Right cardiac atrium (tissue), 5 donors: ENCODE data around the gene TMEM163. TPM values are rescaled to one million over a fixed set of nuclear protein-coding genes. Genes with fewer than 3 reads are reported as not detected.

Experiments used
- ATAC-seq, 2 donors: fragments of 200-7000 bp; cut with Tn5 transposase; one replicate each; pipeline versions ENCODE4 v1.8.0 to v1.9.1; 2020; ENCODE audit warnings: moderate library complexity in 2 of 2, mild to moderate bottlenecking in 1 of 2
- DNase-seq, 3 donors: peaks; one replicate each; pipeline ENCODE4 v3.0.0-alpha.2; 2020
- H3K27ac ChIP-seq: one replicate; pipeline ENCODE4 v1.5.1; 2013; ENCODE audit warnings: mild to moderate bottlenecking, low read length, control low read depth, moderate library complexity
- H3K27me3 ChIP-seq: one replicate; pipeline ENCODE4 v1.6.1; 2013; ENCODE audit not compliant: control insufficient read depth, insufficient read depth
- H3K4me1 ChIP-seq: one replicate; pipeline ENCODE4 v1.6.1; 2013; ENCODE audit warnings: low read length; ENCODE audit not compliant: control insufficient read depth, insufficient read depth
- H3K4me3 ChIP-seq: one replicate; pipeline ENCODE4 v1.5.1; 2013; ENCODE audit warnings: low read length, control low read depth
- H3K9me3 ChIP-seq: one replicate; pipeline ENCODE4 v1.6.1; 2013; ENCODE audit warnings: low read length; ENCODE audit not compliant: control insufficient read depth
- WGBS: extraction: QIAGEN DNeasy Blood & Tissue Kit; methylation state at CpG from one replicate; pipeline ENCODE4 v1.1.7; 2013; 5-methylcytosine and 5-hydroxymethylcytosine counted together
- intact Hi-C, 4 donors: fragments of 100-400 bp; cut with DNase I; formaldehyde crosslinking; loops; one replicate each; pipeline versions ENCODE4 v1.11.0 to v1.14.0; 2022 to 2023
- polyA plus RNA-seq: library from polyadenylated mRNA; stranded (reverse); fragments of 200-250 nt; gene quantifications from one replicate; pipeline ENCODE4 v1.2.3, GENCODE V29; 2013
- total RNA-seq, 4 donors: library from RNA; stranded (reverse); fragmentation: NEBNext Ultra II Directional; extraction: Animal tissue kit (Norgen Biotek cat#: 25700); gene quantifications; one replicate each; pipeline ENCODE4 v1.2.1, GENCODE V29; 2021
- donor health status: healthy with polysubstance abuse.
- donor health status: DM: no; HTN: yes; CAD: no.
- donor health status: DM: no; HTN: no; CAD: no.
- donor health status: DM: no; HTN: yes; CAD: no; lungs with severe emphysema.
- donor health status: DM: yes; HTN: yes; CAD: no.

Gene TMEM163
- total and polyA plus RNA-seq, 5 donors: 3.3 to 7.1 (median 4.9) TPM

DNA sequence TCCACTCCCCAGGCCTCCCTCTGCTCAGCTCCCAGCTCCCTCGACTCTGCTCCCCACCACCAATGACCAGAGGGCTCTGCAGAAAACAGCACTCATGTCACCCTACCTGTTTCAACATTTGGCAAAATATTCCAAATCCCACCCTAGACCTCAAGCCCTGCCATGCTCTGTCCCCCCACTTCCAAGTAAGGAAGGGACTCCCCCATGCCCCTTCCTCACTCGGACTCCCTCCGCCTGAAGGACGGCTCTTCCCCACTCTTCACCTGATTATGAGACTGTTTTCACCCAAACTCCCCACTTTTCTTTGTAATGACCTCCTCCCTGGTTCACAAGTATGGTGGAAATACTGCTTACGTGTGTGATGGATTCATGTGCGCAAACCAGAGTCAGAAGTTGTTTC is 256.5 kb downstream of the TMEM163 start:
- no peak for DNase-seq
- 93% methylated on average over 6 of the region's 6 CpGs for WGBS
- H3K4me1 ChIP-seq: no peaks in the 10 kb centered on the region
- intact Hi-C loops: loop anchor here (5.0 to 10.0 kb wide), 5 partner anchors 313 to 440 kb away; no protein-coding TSS in a partner anchor
- no peak overlapping the region for H3K4me3 ChIP-seq
- H3K27me3 ChIP-seq: no peaks in the 10 kb centered on the region
- H3K9me3 ChIP-seq: no peaks in the 10 kb centered on the region
- ATAC-seq: no peak
- H3K27ac ChIP-seq: no peak overlapping the region

- intact Hi-C loops: loop anchor here (5.0 to 10.0 kb wide), 5 partner anchors 313 to 441 kb away; no protein-coding TSS in a partner anchor
- Histone ChIP-seq H3K4me1 (no peaks in the 10 kb centered on the region), H3K27me3 (no peaks in the 10 kb centered on the region), H3K9me3 (no peaks in the 10 kb centered on the region), H3K4me3 (no peak overlapping the region), H3K27ac (no peak overlapping the region)
- DNase-seq (no peak), ATAC-seq (no peak)
- WGBS: 62% methylated on average over 6 of the region's 6 CpGs
Observed at GRCh38 chr2:134461511-134461910, 257.3 kb downstream of the TMEM163 start.

GRCh38 chr2:134460583-134460998 is 258.2 kb downstream of the TMEM163 start:
- Histone ChIP-seq H3K9me3 (no peaks in the 10 kb centered on the region), H3K4me1 (no peaks in the 10 kb centered on the region), H3K4me3 (no peak overlapping the region), H3K27ac (no peak overlapping the region), H3K27me3 (no peaks in the 10 kb centered on the region)
- ATAC-seq (peak; percentile 65 to 69), DNase-seq (peak; percentile 49 to 81 (median 73))
- WGBS: 51% methylated on average over 8 of the region's 8 CpGs
- intact Hi-C loops: loop anchor here (5.0 to 10.0 kb wide), 5 partner anchors 314 to 442 kb away; no protein-coding TSS in a partner anchor

DNA sequence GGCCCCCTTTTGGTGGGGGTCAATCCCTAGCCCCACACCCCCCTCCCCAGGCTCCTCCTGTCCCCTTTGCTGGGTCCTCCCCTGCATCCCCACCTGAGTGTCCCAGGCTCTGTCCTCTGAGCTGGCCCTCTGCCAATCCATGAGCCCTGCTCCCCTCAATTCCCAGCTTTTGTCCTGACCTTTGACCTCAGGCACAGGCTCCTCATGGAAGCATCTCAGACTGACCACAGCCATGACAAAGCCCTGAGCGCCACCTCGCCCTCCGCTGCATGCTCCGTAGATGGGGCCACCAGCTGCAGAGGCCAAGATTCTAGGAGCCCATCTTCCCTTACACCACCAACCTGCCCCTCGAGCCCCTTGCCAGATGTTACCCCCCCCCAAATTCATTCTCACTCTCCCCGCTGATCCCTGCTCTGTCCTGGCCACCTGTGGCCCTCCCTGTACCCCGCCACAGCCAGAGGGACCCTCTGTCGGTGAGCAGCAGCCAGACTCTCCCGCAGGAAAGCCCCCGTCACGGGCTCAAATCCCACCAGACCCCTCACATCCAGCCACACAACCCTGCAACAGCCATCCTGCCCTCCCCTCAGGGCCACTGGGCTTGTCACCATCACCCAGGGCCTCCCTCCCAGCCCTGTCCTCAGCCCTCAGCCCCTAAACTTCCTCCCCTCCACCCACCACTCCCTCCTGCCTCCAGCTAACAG is 258.9 kb downstream of the TMEM163 start:
- H3K4me3 ChIP-seq: no peak overlapping the region
- WGBS: 94% methylated on average over 11 of the region's 11 CpGs

DNA sequence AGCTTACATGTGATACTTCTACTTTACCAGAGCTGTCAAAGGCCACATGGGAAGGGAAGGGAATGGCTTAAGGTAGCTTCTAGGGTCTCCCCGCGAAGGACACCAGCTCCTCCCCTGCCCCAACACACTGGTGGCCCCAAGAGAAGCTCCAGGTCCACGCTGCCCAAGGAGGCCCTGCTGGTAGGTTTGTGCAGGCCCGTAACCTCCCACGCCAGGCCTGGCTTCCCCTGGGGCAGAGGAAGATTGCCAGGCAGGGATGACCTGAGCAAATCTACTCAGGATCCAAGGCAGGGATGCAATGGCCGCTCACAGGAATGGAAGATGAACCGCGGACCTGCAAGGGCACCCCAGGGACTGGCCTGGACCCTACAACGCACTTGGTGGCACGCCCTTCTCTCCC is 259.9 kb downstream of the TMEM163 start:
- no peak for ATAC-seq
- no peak overlapping the region for H3K27ac ChIP-seq
- WGBS: 95% methylated on average over 10 of the region's 10 CpGs
- H3K4me3 ChIP-seq: no peak overlapping the region
- H3K4me1 ChIP-seq: no peaks in the 10 kb centered on the region
- peak in 1 of 3 donors; percentile 41 for DNase-seq
- H3K27me3 ChIP-seq: no peaks in the 10 kb centered on the region
- no peaks in the 10 kb centered on the region for H3K9me3 ChIP-seq
- intact Hi-C loops: loop anchor here in 1 of 4 donors (10.0 kb wide), 1 partner anchor 574 kb away; no protein-coding TSS in a partner anchor

More for the DNA sequence above, 258.9 kb downstream of the TMEM163 start:
- no peak overlapping the region for H3K27ac ChIP-seq
- H3K27me3 ChIP-seq: no peaks in the 10 kb centered on the region
- no peaks in the 10 kb centered on the region for H3K9me3 ChIP-seq
- no peaks in the 10 kb centered on the region for H3K4me1 ChIP-seq
- DNase-seq: no peak
- no peak for ATAC-seq
- intact Hi-C loops: loop anchor here (5.0 to 10.0 kb wide), 6 partner anchors 315 to 575 kb away; no protein-coding TSS in a partner anchor

- H3K27ac ChIP-seq: no peak overlapping the region
- H3K9me3 ChIP-seq: no peaks in the 10 kb centered on the region
- no peaks in the 10 kb centered on the region for H3K4me1 ChIP-seq
- no peaks in the 10 kb centered on the region for H3K27me3 ChIP-seq
- DNase-seq (no peak), ATAC-seq (no peak)
- 90% methylated on average over 6 of the region's 6 CpGs for WGBS
- intact Hi-C loops: loop anchor here in 1 of 4 donors (10.0 kb wide), 1 partner anchor 574 kb away; no protein-coding TSS in a partner anchor
- no peak overlapping the region for H3K4me3 ChIP-seq
Observed at GRCh38 chr2:134458473-134458853, 260.3 kb downstream of the TMEM163 start.

- intact Hi-C loops: loop anchor here in 1 of 4 donors (10.0 kb wide), 1 partner anchor 573 kb away; no protein-coding TSS in a partner anchor
- 82% methylated on average over 18 of the region's 18 CpGs for WGBS
- no peaks in the 10 kb centered on the region for H3K27me3 ChIP-seq
- DNase-seq: no peak
- no peaks in the 10 kb centered on the region for H3K9me3 ChIP-seq
- ATAC-seq: no peak
- no peak overlapping the region for H3K27ac ChIP-seq
- H3K4me3 ChIP-seq: no peak overlapping the region
- no peaks in the 10 kb centered on the region for H3K4me1 ChIP-seq
Observed at GRCh38 chr2:134457765-134458472, 260.9 kb downstream of the TMEM163 start.

- 94% methylated on average over 7 of the region's 7 CpGs for WGBS
- H3K27me3 ChIP-seq: no peaks in the 10 kb centered on the region
- no peak for ATAC-seq
- no peak overlapping the region for H3K27ac ChIP-seq
- intact Hi-C loops: loop anchor here in 1 of 4 donors (10.0 kb wide), 1 partner anchor 573 kb away; no protein-coding TSS in a partner anchor
- no peaks in the 10 kb centered on the region for H3K4me1 ChIP-seq
- H3K9me3 ChIP-seq: no peaks in the 10 kb centered on the region
- no peak for DNase-seq
- H3K4me3 ChIP-seq: no peak overlapping the region
Observed at GRCh38 chr2:134457353-134457752, 261.4 kb downstream of the TMEM163 start.

- no peak overlapping the region for H3K27ac ChIP-seq
- intact Hi-C loops: loop anchor here in 1 of 4 donors (10.0 kb wide), 1 partner anchor 571 kb away; no protein-coding TSS in a partner anchor
- DNase-seq (no peak), ATAC-seq (no peak)
- no peaks in the 10 kb centered on the region for H3K27me3 ChIP-seq
- WGBS: 96% methylated on average over 10 of the region's 10 CpGs
- H3K9me3 ChIP-seq: no peaks in the 10 kb centered on the region
- no peaks in the 10 kb centered on the region for H3K4me1 ChIP-seq
- no peak overlapping the region for H3K4me3 ChIP-seq
Observed at GRCh38 chr2:134455426-134455825, 263.4 kb downstream of the TMEM163 start.

DNA sequence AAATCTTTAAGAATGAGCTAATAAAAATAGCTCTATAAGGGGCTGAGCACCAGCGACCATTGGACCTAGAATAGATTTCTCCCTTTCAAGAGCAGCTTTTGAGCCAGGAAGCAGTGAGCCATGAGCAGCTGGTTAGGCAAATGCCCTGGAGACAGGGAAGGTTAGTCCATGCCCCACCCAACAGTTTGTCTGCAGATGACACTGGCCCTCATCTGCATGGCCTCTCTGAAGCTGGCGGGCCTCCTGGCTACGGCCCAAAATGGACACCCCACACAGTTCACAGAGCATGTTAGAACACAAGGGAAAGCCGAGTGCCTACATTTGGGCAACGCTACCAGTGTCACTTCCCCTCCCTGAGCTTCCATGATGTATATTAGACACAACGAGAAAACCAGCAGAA is 263.9 kb downstream of the TMEM163 start:
- H3K4me1 ChIP-seq: no peaks in the 10 kb centered on the region
- 68% methylated on average over 6 of the region's 6 CpGs for WGBS
- ATAC-seq: peak in 1 of 2 donors; percentile 11
- intact Hi-C loops: loop anchor here in 1 of 4 donors (10.0 kb wide), 1 partner anchor 570 kb away; no protein-coding TSS in a partner anchor
- H3K27ac ChIP-seq: no peak overlapping the region
- DNase-seq: no peak
- H3K9me3 ChIP-seq: no peaks in the 10 kb centered on the region
- H3K4me3 ChIP-seq: no peak overlapping the region
- no peaks in the 10 kb centered on the region for H3K27me3 ChIP-seq

- intact Hi-C loops: loop anchor here in 1 of 4 donors (10.0 kb wide), 1 partner anchor 570 kb away; no protein-coding TSS in a partner anchor
- no peak for ATAC-seq
- 66% methylated on average over 8 of the region's 8 CpGs for WGBS
- H3K4me3 ChIP-seq: no peak overlapping the region
- no peak overlapping the region for H3K27ac ChIP-seq
- H3K27me3 ChIP-seq: no peaks in the 10 kb centered on the region
- DNase-seq: no peak
- no peaks in the 10 kb centered on the region for H3K9me3 ChIP-seq
- no peaks in the 10 kb centered on the region for H3K4me1 ChIP-seq
Observed at GRCh38 chr2:134454426-134454825, 264.4 kb downstream of the TMEM163 start.
